Globus pallidus (tissue), 1 donor: Measurements from ENCODE around the gene EDN1.

Experiments
- DNase-seq: peaks from one replicate; pipeline ENCODE4 v3.0.0-alpha.2; 2015; ENCODE audit warnings: low spot score

Gene EDN1

DNA sequence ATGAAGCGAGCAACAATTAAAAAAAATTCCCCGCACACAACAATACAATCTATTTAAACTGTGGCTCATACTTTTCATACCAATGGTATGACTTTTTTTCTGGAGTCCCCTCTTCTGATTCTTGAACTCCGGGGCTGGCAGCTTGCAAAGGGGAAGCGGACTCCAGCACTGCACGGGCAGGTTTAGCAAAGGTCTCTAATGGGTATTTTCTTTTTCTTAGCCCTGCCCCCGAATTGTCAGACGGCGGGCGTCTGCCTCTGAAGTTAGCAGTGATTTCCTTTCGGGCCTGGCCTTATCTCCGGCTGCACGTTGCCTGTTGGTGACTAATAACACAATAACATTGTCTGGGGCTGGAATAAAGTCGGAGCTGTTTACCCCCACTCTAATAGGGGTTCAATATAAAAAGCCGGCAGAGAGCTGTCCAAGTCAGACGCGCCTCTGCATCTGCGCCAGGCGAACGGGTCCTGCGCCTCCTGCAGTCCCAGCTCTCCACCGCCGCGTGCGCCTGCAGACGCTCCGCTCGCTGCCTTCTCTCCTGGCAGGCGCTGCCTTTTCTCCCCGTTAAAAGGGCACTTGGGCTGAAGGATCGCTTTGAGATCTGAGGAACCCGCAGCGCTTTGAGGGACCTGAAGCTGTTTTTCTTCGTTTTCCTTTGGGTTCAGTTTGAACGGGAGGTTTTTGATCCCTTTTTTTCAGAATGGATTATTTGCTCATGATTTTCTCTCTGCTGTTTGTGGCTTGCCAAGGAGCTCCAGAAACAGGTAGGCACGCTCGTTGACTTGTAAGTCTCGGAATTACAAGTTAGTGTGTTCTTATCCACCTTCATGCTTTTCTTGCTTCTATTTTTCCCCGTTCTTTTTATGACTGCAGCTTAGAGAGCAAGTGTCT is at the start of gene EDN1:
Gene EDN1, plus strand, starts transcription at position 429 of the 888 bp plus-strand sequence. Its CDS starts 269 bp downstream, at position 698.
- peak; percentile 50 for DNase-seq

DNA sequence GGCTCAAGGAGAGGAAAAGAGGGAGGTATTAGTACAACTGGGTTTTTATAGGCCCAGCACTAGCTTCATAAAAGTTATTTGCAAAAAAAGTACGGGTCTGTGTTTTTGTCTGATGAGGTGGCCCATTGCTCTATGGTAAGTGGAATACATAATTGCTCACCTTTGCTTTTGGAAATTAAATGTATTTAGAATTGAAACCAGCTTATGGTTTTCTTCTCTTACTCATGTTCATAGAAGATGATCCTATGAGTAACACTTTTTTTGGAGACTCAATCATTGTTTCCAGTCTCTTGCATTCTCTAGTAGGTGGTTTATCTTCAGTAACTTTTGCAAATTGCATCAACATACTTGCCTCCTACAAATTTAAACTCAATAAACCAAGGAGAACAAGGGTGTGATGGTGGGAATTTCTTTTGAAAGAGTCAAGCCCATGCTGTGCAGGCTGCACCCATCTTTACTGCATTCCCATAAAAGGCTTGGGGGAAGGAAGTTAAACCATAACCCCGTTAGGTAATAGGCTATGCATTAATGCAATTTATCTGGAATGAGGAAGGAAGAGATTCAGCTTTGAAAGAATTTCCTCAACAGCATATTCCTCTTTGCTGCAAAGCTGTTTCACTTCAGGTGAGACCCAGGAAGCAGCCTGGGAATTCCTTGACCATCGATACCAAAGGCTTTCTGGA is 48.5 kb upstream of the EDN1 start:
- no peak for DNase-seq

GRCh38 chr6:12243169-12243568 is 47.0 kb upstream of the EDN1 start:
- DNase-seq, result no peak

GRCh38 chr6:12245360-12245759 is 44.8 kb upstream of the EDN1 start:
- DNase-seq, result no peak

GRCh38 chr6:12245763-12246718 is 44.1 kb upstream of the EDN1 start:
- no peak for DNase-seq

DNA sequence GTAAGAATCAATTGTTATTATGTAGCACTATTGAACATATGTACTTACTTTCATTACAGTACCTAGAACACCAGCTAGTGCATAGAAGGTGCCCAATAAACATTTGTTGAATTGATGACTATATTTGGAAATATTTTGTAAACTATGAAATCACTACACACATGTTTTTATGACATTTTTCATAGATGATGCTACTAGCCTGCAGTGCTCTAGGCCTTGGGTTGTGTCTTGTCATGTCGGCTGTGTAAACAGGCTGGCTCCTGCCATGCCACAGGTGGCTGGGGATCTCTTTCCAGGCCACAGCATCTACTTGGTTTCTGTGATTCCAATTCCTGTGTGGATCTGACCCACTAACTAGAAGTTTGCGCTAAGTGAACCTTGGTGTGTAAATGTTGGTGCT is 43.3 kb upstream of the EDN1 start:
- no peak for DNase-seq

DNA sequence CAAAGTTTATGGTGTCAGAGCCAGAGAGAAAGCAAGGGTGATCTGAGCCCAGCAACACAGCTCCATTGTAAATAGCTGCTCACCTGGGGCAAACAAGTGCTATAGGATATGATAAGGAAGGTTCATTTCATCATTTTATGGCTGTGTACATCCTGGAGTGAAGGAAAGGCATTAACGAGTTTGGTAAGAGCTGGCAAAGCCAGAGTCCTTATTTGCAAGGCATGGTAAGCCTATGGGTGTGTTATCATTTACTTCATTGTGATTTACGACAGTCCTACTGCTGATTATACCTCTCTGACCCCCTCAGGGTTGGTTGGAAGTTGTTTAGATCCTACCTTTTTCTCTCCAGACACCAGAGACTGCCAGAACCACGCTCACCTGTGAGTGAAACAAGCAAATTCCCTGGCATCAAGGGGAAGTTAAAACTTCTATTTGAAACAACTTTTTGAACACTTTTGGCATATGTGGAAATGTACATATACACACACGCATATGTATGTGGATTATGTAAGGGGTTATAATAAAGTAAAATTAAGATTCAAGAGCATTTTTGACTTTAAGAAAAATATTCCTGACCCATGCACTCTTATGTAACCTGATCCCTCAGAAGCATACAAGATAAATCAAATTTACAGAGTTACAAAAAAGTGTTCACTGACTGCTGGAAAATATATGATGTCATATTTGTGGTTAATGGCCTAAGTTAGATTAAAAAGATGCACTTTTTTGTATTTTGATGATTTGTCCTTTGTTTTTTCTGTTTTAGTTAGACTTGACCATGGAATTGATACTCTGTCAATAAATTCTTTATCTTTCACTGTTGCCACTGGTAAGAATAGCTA is 40.4 kb upstream of the EDN1 start:
- no peak for DNase-seq

GRCh38 chr6:12250383-12250770 is 39.8 kb upstream of the EDN1 start:
- no peak for DNase-seq

GRCh38 chr6:12254210-12254609 is 36.0 kb upstream of the EDN1 start:
- DNase-seq, result no peak

GRCh38 chr6:12258191-12258590 is 32.0 kb upstream of the EDN1 start:
- DNase-seq, result no peak

GRCh38 chr6:12258591-12259075 is 31.5 kb upstream of the EDN1 start:
- no peak for DNase-seq

GRCh38 chr6:12260458-12261093 is 29.6 kb upstream of the EDN1 start:
- DNase-seq, result no peak

DNA sequence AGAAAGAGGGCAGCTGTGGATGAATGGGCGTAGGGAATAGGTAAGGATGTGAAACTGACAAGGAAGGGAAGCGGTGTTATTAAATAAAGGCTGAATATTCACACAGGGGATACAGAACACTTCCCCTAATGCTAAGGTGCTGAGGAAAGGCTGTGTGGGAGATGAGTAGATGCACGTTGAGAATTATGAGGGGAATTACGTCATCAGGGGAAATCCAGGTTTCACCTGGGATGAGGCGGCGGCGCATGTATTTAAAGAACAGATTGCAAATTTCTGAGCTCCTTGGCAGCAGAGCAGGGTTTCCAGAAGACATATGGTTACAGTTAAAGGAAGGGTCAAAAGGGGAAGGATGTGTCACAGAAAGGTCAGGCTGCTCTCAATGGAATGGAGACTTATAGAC is 28.7 kb upstream of the EDN1 start:
- no peak for DNase-seq

DNA sequence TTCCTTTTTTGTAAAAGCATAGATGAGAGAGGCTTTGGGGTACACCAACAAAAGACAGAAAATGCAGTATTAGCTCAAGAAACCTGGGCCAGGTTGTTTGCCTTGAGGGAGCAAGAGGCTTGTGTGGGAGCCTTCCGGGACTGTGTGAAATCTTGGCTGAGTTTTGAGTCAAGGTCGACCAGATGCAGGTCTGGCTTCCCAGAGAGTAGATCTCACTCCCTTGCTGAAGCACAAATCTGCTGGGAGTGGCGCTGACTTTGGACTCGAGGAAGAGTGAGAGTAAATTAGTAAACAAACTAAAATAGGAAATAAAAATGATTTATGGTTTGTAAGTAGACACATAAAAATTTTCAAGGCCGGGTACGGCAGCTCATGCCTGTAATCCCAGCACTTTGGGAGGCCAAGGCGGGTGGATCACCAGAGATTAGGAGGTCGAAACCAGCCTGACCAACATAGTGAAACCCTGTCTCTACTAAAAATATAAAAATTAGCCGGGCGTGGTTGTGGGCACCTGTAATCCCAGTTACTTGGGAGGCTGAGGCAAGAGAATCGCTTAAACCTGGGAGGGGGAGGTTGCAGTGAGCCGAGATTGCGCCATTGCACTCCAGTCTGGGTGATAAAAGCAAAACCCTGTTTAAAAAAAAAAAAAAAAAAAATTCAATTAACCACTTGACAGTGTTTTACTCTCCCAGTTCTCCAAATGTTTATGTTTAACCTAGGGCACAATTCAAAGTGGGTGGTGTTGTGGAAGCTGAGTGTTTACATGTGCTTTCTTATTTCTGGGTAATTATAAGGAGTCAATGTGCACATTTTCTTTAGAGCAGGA is 27.7 kb upstream of the EDN1 start:
- no peak for DNase-seq

DNA sequence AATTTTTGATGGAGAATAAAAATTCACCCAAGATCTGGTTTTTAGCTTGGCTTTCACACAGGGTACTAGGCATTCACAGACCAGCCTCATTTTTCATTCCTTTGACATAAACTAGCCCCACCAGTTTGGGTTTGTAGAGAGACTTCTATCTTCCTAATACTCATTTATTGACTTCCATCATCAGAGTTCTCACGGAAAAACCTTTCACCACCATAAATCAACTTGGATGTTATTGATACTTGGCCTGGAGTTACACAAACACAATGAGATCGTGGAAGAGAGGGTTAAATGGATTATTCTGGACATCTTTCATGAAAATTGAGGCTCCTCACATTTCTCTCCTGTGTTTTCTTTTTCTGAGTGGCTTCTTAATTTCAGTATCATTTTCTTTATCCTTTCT is 26.8 kb upstream of the EDN1 start:
- DNase-seq, result no peak

GRCh38 chr6:12264671-12265070 is 25.5 kb upstream of the EDN1 start:
- no peak for DNase-seq

DNA sequence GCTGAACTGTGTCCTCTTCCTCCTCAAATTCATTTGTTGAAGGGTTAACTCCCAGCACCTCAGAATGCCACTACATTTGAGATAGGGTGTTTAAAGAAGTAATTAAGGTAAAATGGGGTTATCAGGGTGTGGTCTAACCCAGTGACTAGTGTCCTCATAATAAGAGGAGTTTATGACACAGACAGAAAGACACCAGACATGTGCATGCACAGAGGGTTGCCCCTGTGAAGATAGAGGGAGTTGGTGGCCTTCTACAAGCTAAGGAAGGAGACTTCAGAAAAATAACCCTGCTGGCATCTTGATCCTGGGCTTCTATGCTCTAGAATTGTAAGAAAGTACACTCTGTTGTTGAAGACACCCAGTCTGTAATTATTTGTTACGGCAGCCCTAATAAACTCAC is 24.9 kb upstream of the EDN1 start:
- DNase-seq, result no peak

DNA sequence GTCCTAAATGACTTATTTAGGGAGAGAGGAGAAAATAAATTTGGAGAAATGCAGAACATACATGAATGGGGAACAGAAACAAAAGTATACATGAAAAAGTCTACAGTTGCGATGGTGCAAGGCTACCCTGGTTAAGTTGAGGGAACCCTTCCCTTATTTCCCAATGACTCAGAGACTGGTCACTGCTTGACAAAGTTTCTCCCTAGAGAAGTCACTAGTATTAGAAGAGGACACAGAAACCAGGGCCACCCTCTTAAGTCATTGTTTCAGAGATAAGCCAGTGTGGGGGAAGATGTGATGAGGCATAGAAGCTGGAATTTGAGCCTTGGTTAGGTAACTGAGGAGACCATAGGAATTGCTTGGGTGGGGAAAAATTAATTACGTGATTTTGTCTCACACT is 24.4 kb upstream of the EDN1 start:
- no peak for DNase-seq

DNA sequence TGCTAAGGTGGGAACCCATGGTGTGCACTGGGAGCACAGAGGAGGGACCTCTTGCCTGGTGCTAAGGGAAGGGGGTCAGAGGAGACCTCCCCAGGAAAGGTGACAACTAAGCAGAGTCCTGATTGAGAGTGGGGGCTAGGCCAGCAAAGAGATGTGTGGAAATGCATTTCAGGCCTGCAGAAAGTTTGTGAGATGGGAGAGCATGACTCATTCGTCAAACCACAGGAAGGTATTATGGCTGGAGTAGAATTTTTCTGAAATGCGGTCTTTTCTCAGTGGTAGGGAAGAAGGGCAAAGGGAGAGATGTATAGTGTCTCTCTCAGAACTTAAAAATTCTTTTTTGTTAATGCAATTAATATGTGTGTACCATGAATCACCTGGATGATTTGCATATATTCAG is 23.6 kb upstream of the EDN1 start:
- no peak for DNase-seq

DNA sequence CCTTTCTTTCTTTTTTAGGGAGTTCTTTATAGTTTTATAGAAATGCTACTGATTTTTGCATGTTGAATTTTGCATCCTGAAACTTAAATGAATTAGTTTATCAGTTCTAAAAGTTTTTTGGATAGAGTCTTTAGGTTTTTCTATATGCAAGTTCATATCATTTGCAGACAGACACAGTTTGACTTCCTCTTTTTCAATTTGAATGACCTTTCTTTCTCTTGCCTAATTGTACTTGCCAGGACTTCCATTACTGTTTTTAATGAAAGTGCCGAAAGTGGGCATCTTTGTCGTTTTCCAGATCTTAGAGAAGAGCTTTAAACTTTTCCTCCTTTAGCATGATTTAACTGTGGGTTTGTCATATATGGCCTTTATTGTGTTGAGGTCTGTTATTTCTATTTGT is 21.1 kb upstream of the EDN1 start:
- no peak for DNase-seq
